Measurements from ENCODE around the gene CD47.

DNA sequence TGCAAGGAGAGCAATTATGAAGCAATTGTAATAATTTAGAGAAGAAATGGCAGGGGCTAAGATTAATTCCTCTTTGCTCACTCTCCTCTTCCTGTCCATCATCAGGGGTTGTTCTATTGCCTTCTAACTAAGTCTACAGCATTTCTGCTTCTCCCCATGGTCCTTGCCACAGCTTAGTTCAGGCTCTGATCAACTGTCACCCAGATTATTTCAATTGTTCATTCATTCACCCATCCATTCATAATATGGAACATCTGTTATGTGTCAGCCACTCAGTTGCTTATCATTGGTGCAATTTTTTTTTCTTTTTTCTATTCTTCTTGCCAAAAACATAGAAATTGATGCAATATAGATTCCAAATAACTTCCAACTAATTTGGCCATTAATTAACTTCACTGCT is 93.2 kb downstream of the CD47 start:
- no peak for TF ChIP-seq POLR2A (IDR thresholded peaks at IDR 0.05)
- TF ChIP-seq, protein P1, sequence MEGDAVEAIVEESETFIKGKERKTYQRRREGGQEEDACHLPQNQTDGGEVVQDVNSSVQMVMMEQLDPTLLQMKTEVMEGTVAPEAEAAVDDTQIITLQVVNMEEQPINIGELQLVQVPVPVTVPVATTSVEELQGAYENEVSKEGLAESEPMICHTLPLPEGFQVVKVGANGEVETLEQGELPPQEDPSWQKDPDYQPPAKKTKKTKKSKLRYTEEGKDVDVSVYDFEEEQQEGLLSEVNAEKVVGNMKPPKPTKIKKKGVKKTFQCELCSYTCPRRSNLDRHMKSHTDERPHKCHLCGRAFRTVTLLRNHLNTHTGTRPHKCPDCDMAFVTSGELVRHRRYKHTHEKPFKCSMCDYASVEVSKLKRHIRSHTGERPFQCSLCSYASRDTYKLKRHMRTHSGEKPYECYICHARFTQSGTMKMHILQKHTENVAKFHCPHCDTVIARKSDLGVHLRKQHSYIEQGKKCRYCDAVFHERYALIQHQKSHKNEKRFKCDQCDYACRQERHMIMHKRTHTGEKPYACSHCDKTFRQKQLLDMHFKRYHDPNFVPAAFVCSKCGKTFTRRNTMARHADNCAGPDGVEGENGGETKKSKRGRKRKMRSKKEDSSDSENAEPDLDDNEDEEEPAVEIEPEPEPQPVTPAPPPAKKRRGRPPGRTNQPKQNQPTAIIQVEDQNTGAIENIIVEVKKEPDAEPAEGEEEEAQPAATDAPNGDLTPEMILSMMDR (IDR thresholded peaks at IDR 0.05) = no peak
